ENCODE measurements around the gene OTX2. TPM values are rescaled to one million over a fixed set of nuclear protein-coding genes. Genes with fewer than 3 reads are reported as not detected.

OTX2 gene
- total and polyA plus RNA-seq, 2 of the 13 experiments (the other 11 are each of a cell fraction or from before 2014, with no cell fraction given): not detected

DNA sequence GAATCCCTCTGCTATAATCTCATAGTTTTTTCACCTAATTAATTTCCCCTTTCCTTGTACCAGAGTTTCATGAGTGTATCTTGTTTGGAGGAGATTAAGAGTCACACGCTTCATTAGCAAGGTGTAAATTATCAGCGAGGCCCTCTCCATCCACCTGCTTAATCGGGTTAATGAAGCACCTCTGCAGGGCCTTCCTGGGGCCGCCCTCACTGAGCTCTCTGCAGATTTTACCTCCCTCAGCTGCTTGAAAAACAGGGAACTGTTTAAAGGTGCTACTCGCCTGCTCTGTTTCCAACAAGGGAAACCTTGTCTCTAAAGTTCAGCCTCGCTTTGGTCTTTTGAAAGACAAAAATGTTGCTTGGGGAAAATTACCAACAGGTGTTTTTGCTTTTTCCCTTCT is 35.8 kb downstream of the OTX2 start (continued):
- TF ChIP-seq, protein P1, sequence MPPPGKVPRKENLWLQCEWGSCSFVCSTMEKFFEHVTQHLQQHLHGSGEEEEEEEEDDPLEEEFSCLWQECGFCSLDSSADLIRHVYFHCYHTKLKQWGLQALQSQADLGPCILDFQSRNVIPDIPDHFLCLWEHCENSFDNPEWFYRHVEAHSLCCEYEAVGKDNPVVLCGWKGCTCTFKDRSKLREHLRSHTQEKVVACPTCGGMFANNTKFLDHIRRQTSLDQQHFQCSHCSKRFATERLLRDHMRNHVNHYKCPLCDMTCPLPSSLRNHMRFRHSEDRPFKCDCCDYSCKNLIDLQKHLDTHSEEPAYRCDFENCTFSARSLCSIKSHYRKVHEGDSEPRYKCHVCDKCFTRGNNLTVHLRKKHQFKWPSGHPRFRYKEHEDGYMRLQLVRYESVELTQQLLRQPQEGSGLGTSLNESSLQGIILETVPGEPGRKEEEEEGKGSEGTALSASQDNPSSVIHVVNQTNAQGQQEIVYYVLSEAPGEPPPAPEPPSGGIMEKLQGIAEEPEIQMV (CRISPR knock-in tag; IDR thresholded peaks at IDR 0.05; ENCODE audit: low read depth): no peak
- TF ChIP-seq SAFB2 (CRISPR knock-in tag; IDR thresholded peaks at IDR 0.05; ENCODE audit: borderline replicate concordance, low read depth): no peak
- TF ChIP-seq, protein P2, sequence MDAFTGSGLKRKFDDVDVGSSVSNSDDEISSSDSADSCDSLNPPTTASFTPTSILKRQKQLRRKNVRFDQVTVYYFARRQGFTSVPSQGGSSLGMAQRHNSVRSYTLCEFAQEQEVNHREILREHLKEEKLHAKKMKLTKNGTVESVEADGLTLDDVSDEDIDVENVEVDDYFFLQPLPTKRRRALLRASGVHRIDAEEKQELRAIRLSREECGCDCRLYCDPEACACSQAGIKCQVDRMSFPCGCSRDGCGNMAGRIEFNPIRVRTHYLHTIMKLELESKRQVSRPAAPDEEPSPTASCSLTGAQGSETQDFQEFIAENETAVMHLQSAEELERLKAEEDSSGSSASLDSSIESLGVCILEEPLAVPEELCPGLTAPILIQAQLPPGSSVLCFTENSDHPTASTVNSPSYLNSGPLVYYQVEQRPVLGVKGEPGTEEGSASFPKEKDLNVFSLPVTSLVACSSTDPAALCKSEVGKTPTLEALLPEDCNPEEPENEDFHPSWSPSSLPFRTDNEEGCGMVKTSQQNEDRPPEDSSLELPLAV (CRISPR knock-in tag; conservative IDR thresholded peaks at IDR 0.05; ENCODE audit: low read depth): no peak

DNA sequence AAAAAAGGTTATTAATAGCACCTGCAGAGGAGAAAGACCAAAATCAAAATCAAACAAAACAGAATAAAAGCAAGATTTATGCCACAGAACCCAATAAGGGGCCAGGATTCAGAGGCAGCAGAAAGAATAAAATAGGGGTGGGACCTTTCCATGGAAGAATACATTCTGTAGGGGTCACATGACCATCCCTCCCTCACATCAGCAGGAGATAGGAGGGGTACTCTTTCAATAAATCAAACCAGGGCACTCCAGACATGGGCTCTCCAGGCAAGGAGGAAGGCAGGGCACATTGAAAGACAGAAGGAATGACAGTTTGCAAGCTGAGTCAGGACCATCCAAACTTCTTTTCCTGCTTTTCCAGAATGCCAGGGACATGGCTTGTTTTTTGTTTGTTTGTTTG is 39.8 kb downstream of the OTX2 start:
- TF ChIP-seq ZNF232 (CRISPR knock-in tag; IDR thresholded peaks at IDR 0.05; ENCODE audit: borderline replicate concordance) (no peak), KAT2B (IDR thresholded peaks at IDR 0.05; ENCODE audit: borderline replicate concordance, low read depth, low read length) (no peak), RNF2 (conservative IDR thresholded peaks at IDR 0.05; ENCODE audit: low read depth) (no peak), MED13 (CRISPR knock-in tag; IDR thresholded peaks at IDR 0.05) (no peak), RFXAP (CRISPR knock-in tag; IDR thresholded peaks at IDR 0.05; ENCODE audit: borderline replicate concordance) (no peak), GLI4 (CRISPR knock-in tag; IDR thresholded peaks at IDR 0.05; ENCODE audit: borderline replicate concordance) (no peak), ZNF329 (CRISPR knock-in tag; IDR thresholded peaks at IDR 0.05; ENCODE audit: low read depth) (no peak), ETV5 (CRISPR knock-in tag; IDR thresholded peaks at IDR 0.05; ENCODE audit: borderline replicate concordance) (no peak), PRPF4 (IDR thresholded peaks at IDR 0.05; ENCODE audit: low read depth, low read length, poor library complexity, severe bottlenecking) (no peak), ZNF775 (CRISPR knock-in tag; IDR thresholded peaks at IDR 0.05; ENCODE audit: borderline replicate concordance) (no peak), FLYWCH1 (CRISPR knock-in tag; IDR thresholded peaks at IDR 0.05) (no peak), ZNF615 (CRISPR knock-in tag; IDR thresholded peaks at IDR 0.05; ENCODE audit: borderline replicate concordance) (no peak)
- TF ChIP-seq, protein P3, sequence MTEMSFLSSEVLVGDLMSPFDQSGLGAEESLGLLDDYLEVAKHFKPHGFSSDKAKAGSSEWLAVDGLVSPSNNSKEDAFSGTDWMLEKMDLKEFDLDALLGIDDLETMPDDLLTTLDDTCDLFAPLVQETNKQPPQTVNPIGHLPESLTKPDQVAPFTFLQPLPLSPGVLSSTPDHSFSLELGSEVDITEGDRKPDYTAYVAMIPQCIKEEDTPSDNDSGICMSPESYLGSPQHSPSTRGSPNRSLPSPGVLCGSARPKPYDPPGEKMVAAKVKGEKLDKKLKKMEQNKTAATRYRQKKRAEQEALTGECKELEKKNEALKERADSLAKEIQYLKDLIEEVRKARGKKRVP (CRISPR knock-in tag; IDR thresholded peaks at IDR 0.05): no peak
- TF ChIP-seq, protein P4, sequence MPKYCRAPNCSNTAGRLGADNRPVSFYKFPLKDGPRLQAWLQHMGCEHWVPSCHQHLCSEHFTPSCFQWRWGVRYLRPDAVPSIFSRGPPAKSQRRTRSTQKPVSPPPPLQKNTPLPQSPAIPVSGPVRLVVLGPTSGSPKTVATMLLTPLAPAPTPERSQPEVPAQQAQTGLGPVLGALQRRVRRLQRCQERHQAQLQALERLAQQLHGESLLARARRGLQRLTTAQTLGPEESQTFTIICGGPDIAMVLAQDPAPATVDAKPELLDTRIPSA (CRISPR knock-in tag; IDR thresholded peaks at IDR 0.05; ENCODE audit: borderline replicate concordance): no peak
- no TSS peak for BruUV-seq (replicated peaks)
- Histone ChIP-seq H3K4me3 (replicated peaks in 1 of 3; ENCODE audit: insufficient read depth in 1 of 3, low read depth in 2 of 3, low read length in 3 of 3) (no peak overlapping the region), H4K20me1 (ENCODE audit: insufficient read depth, low read length) (no peaks in the 10 kb centered on the region), H3K9ac (ENCODE audit: insufficient read depth, low read depth, low read length) (no peak overlapping the region), H3K36me3 (replicated peaks in 1 of 2; ENCODE audit: control insufficient read depth in 1 of 2, insufficient read depth in 2 of 2, low read length in 2 of 2) (no peaks in the 10 kb centered on the region), H3K4me1 (ENCODE audit: insufficient read depth, low read length) (no peaks in the 10 kb centered on the region), H2AFZ (ENCODE audit: low read length) (no peak overlapping the region), H3K9me3 (ENCODE audit: low read length) (no peaks in the 10 kb centered on the region), H3K27ac (ENCODE audit: extremely low read length, insufficient read depth, low read length) (no peak overlapping the region), H3K4me2 (ENCODE audit: low read depth, low read length) (no peak overlapping the region), H3K79me2 (ENCODE audit: insufficient read depth, low read length) (no peaks in the 10 kb centered on the region), H3K27me3 (ENCODE audit: control insufficient read depth in 1 of 2, insufficient read depth in 2 of 2, low read length in 2 of 2) (peaks cover 0 to 6% of the 10 kb centered on the region in 2 experiments; a peak in 1 of 5 replicates)
- no peak for FAIRE-seq
- CTCF ChIA-PET (ENCODE audit: low intra/inter-chr PET ratio, low total read pairs): no interaction called here
- intact Hi-C loops (cut with micrococcal nuclease; ENCODE audit: unreplicated experiment): no loop called here
- in situ Hi-C loops (cut with HindIII; ENCODE audit: extremely low pct_ligation_motif_present, low pct_unique_long_range_greater_than_20kb): no loop called here
- ATAC-seq: no peak
- POLR2A ChIA-PET: no interaction called here
- no peak for DNase-seq (ENCODE audit: low spot score)

All from HepG2 (cell line).